Measurements from ENCODE around the gene NF1.

Gene NF1

GRCh38 chr17:31416503-31416923, 321.7 kb downstream of the NF1 start:
- TF ChIP-seq POLR2AphosphoS5 (IDR thresholded peaks at IDR 0.05; ENCODE audit: low read depth, low read length) (no peak), TAF1 (IDR thresholded peaks at IDR 0.05; ENCODE audit: borderline replicate concordance, insufficient read depth, low read length) (no peak), REST (IDR thresholded peaks at IDR 0.05; ENCODE audit: insufficient read depth in 1 of 2, low read depth in 2 of 2, low read length in 2 of 2) (no peak), SIN3A (IDR thresholded peaks at IDR 0.05; ENCODE audit: borderline replicate concordance, insufficient read depth, low read length) (no peak)

- no peak for TF ChIP-seq REST (IDR thresholded peaks at IDR 0.05; ENCODE audit: insufficient read depth in 1 of 2, low read depth in 2 of 2, low read length in 2 of 2)
- no peak for TF ChIP-seq FOXP2 (optimal IDR thresholded peaks at IDR 0.05; ENCODE audit: borderline replicate concordance, extremely low read depth, extremely low read length, insufficient read depth)
- TF ChIP-seq SIN3A (IDR thresholded peaks at IDR 0.05; ENCODE audit: borderline replicate concordance, insufficient read depth, low read length), result no peak
- no peak for TF ChIP-seq TAF1 (IDR thresholded peaks at IDR 0.05; ENCODE audit: borderline replicate concordance, insufficient read depth, low read length)
- TF ChIP-seq POLR2AphosphoS5 (IDR thresholded peaks at IDR 0.05; ENCODE audit: low read depth, low read length), result no peak
Observed at GRCh38 chr17:31417051-31417792, 322.4 kb downstream of the NF1 start.

- TF ChIP-seq POLR2AphosphoS5 (IDR thresholded peaks at IDR 0.05; ENCODE audit: low read depth, low read length) (no peak), FOXP2 (optimal IDR thresholded peaks at IDR 0.05; ENCODE audit: borderline replicate concordance, extremely low read depth, extremely low read length, insufficient read depth) (no peak), SIN3A (IDR thresholded peaks at IDR 0.05; ENCODE audit: borderline replicate concordance, insufficient read depth, low read length) (no peak), REST (IDR thresholded peaks at IDR 0.05; ENCODE audit: insufficient read depth in 1 of 2, low read depth in 2 of 2, low read length in 2 of 2) (no peak), TAF1 (IDR thresholded peaks at IDR 0.05; ENCODE audit: borderline replicate concordance, insufficient read depth, low read length) (no peak)
Observed at GRCh38 chr17:31418773-31419350, 324.1 kb downstream of the NF1 start.

GRCh38 chr17:31422443-31422842, 327.7 kb downstream of the NF1 start:
- TF ChIP-seq TAF1 (IDR thresholded peaks at IDR 0.05; ENCODE audit: borderline replicate concordance, insufficient read depth, low read length), result no peak
- no peak for TF ChIP-seq FOXP2 (optimal IDR thresholded peaks at IDR 0.05; ENCODE audit: borderline replicate concordance, extremely low read depth, extremely low read length, insufficient read depth)
- no peak for TF ChIP-seq POLR2AphosphoS5 (IDR thresholded peaks at IDR 0.05; ENCODE audit: low read depth, low read length)

GRCh38 chr17:31424944-31425281, 330.1 kb downstream of the NF1 start:
- TF ChIP-seq REST (IDR thresholded peaks at IDR 0.05; ENCODE audit: insufficient read depth in 1 of 2, low read depth in 2 of 2, low read length in 2 of 2), result no peak
- no peak for TF ChIP-seq FOXP2 (optimal IDR thresholded peaks at IDR 0.05; ENCODE audit: borderline replicate concordance, extremely low read depth, extremely low read length, insufficient read depth)
- no peak for TF ChIP-seq SIN3A (IDR thresholded peaks at IDR 0.05; ENCODE audit: borderline replicate concordance, insufficient read depth, low read length)
- no peak for TF ChIP-seq TAF1 (IDR thresholded peaks at IDR 0.05; ENCODE audit: borderline replicate concordance, insufficient read depth, low read length)
- TF ChIP-seq POLR2AphosphoS5 (IDR thresholded peaks at IDR 0.05; ENCODE audit: low read depth, low read length), result no peak
